Measurements from ENCODE around the gene TRRAP.

DNA sequence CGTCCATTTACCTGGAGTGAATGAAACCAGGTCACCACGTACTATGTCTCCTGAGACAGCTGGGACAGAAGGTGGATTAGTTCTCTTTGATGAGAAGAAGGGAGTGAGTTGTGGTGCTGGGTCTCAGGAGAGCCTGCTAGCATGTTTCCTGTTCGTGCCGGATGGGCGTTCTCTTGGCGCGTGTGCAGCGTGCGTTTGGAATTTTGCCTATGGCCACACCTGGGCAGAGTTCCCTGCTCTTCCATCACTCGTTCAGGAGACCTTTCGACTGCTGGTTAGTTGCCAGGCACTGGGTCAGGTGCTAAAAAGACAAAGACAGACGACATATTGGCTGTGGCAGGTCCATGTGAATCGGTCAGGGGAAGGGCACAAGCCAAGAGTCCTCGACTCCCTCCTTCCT lies 90.3 kb downstream of the TRRAP start:
- TF ChIP-seq CTCF (IDR thresholded peaks at IDR 0.05; ENCODE audit: low read length) (no peak), EZH2 (optimal IDR thresholded peaks at IDR 0.05; ENCODE audit: low read depth, low read length) (no peak)

All from MM.1S (cell line).